SW 1271 (cell line): ENCODE data around the gene FGF3.
"Not testable (repeated sequence)": the region's sequence is repeated elsewhere in the genome, so short reads cannot be mapped to it uniquely, and the experiment has no call there.

Experiments
- DNase-seq, 2 experiments: peaks; one replicate each; lab custom pipeline; 2025; lab: John Stamatoyannopoulos, UW

FGF3 gene

GRCh38 chr11:69773626-69774353 is 45.4 kb downstream of the FGF3 start:
- no peak for DNase-seq

GRCh38 chr11:69771466-69771865 is 47.8 kb downstream of the FGF3 start:
- no peak for DNase-seq

GRCh38 chr11:69770540-69770939 is 48.7 kb downstream of the FGF3 start:
- DNase-seq = no peak

GRCh38 chr11:69765498-69765995 is 53.7 kb downstream of the FGF3 start:
- no peak for DNase-seq

GRCh38 chr11:69764918-69765317 is 54.3 kb downstream of the FGF3 start:
- not testable (repeated sequence) for DNase-seq

GRCh38 chr11:69760319-69760718 is 58.9 kb downstream of the FGF3 start:
- DNase-seq = no peak
